ENCODE data around the gene RANBP6. TPM values are rescaled to one million over a fixed set of nuclear protein-coding genes. Genes with fewer than 3 reads are reported as not detected.

RANBP6 gene
- total and polyA plus RNA-seq, 2 donors (not counting 1 experiment from before 2014, with no cell fraction given) = 7.2 to 25.9 TPM

DNA sequence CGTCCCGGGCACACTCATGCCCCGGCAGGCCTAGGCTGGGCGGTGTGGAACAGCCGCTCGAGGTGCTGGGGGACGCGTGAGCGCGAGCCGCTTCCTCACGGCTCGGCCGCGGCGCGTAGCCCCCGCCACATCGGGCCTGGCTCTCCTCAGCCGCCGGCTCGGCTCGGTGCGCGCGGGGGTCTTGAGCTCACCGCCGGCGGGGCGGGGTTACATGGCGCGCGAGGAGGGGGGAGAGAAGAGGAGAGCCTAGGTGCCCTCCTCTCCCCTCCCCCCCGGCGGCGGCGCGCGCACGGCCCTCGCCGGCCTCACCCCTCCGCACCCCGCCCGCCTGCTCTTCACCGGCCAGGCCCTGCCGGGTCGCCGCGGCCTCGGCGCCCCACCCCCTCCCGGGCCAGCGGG, 7.7 kb downstream of the RANBP6 start:
- no peak for TF ChIP-seq EZH2 (IDR thresholded peaks at IDR 0.05; ENCODE audit: borderline replicate concordance, insufficient read depth, low read depth, low read length, poor library complexity, severe bottlenecking)
- TF ChIP-seq, protein P1, sequence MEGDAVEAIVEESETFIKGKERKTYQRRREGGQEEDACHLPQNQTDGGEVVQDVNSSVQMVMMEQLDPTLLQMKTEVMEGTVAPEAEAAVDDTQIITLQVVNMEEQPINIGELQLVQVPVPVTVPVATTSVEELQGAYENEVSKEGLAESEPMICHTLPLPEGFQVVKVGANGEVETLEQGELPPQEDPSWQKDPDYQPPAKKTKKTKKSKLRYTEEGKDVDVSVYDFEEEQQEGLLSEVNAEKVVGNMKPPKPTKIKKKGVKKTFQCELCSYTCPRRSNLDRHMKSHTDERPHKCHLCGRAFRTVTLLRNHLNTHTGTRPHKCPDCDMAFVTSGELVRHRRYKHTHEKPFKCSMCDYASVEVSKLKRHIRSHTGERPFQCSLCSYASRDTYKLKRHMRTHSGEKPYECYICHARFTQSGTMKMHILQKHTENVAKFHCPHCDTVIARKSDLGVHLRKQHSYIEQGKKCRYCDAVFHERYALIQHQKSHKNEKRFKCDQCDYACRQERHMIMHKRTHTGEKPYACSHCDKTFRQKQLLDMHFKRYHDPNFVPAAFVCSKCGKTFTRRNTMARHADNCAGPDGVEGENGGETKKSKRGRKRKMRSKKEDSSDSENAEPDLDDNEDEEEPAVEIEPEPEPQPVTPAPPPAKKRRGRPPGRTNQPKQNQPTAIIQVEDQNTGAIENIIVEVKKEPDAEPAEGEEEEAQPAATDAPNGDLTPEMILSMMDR (IDR thresholded peaks at IDR 0.05) = no peak
- Histone ChIP-seq H2AFZ (ENCODE audit: insufficient read depth, low read depth, low read length, poor library complexity, severe bottlenecking) (peak overlapping the region; percentile 77), H3K9me3 (ENCODE audit: control extremely low read depth in 1 of 3, control insufficient read depth in 2 of 3, insufficient read depth in 1 of 3, low read length in 2 of 3) (no peaks in the 10 kb centered on the region), H4K20me1 (ENCODE audit: control insufficient read depth, insufficient read depth, low read length, poor library complexity, severe bottlenecking) (peaks cover 4% of the 10 kb centered on the region), H3K4me2 (replicated peaks; ENCODE audit: low read depth, low read length, poor library complexity, severe bottlenecking) (peak overlapping the region; percentile 96), H3K4me3 (ENCODE audit: control extremely low read depth in 1 of 5, extremely low read depth in 1 of 5, insufficient read depth in 1 of 5, low read depth in 2 of 5, low read length in 4 of 5) (peak overlapping the region in 4 of 5 experiments; percentile 62 to 89 (median 81)), H3K27me3 (replicated peaks in 1 of 4; ENCODE audit: control extremely low read depth in 1 of 4, control insufficient read depth in 3 of 4, insufficient read depth in 4 of 4, low read length in 3 of 4) (no peaks in the 10 kb centered on the region), H3K9ac (ENCODE audit: low read length) (peak overlapping the region; percentile 84), H3K4me1 (ENCODE audit: control insufficient read depth in 2 of 2, insufficient read depth in 2 of 2, low read length in 2 of 2) (peaks cover 17 to 21% of the 10 kb centered on the region in 2 donors), H3K27ac (ENCODE audit: low read length in 2 of 2) (peak overlapping the region; percentile 86 to 91), H3K79me2 (ENCODE audit: control insufficient read depth, insufficient read depth, low read length) (peaks cover 39% of the 10 kb centered on the region), H3K36me3 (replicated peaks in 1 of 2; ENCODE audit: control extremely low read depth in 1 of 2, control insufficient read depth in 1 of 2, extremely low read depth in 1 of 2, insufficient read depth in 2 of 2, low read length in 1 of 2) (peaks cover 0 to 17% of the 10 kb centered on the region in 2 experiments)
- ATAC-seq (ENCODE audit: low read depth) (peak; percentile 57), DNase-seq (peak; percentile 89)
- H3K4me1 Mint-ChIP-seq = peaks cover 47% of the 10 kb centered on the region
- H3K9me3 Mint-ChIP-seq (ENCODE audit: insufficient read depth) = peaks cover 3% of the 10 kb centered on the region
- no peaks in the 10 kb centered on the region for H3K27me3 Mint-ChIP-seq
- POLR2A ChIA-PET = interaction anchor here (0.6 to 1.1 kb wide), 5 partner anchors 175 to 1328 kb away, joined by 3 to 4 read pairs (median 3); partner anchors contain the start of genes CDC37L1, ERMP1 and UHRF2
- intact Hi-C loops (cut with micrococcal nuclease) = loop anchor here (1.0 to 10.0 kb wide), 12 partner anchors 8 to 1330 kb away; partner anchors contain the start of genes AK3, CDC37L1, ERMP1 and PLGRKT
- WGBS (ENCODE audit: insufficient coverage) = under 1% methylated on average over 17 of the region's 54 CpGs
- CTCF ChIA-PET = interaction anchor here (1.2 to 2.8 kb wide), 2 partner anchors 17 to 46 kb away, joined by 3 to 12 read pairs; no protein-coding TSS in a partner anchor
- H3K27ac Mint-ChIP-seq = peak overlapping the region; percentile 92
- peak overlapping the region; percentile 95 for H3K4me3 Mint-ChIP-seq
